Liver (tissue), 9 donors: ENCODE measurements around the gene PEX11G. TPM values are rescaled to one million over a fixed set of nuclear protein-coding genes. Genes with fewer than 3 reads are reported as not detected.
A peak's percentile ranks its signal among the peaks of the same experiment; 100 is the strongest.

Experiments
- DNase-seq: peaks from one replicate; pipeline ENCODE4 v3.0.0-alpha.2; 2017; ENCODE audit warnings: low spot score
- H3K27ac ChIP-seq, 2 donors: one replicate each; pipeline ENCODE4 v1.7.0; 2013; ENCODE audit warnings: inconsistent platforms in 2 of 2, low read length in 2 of 2, control low read depth in 1 of 2, low read depth in 1 of 2, mild to moderate bottlenecking in 1 of 2
- H3K27me3 ChIP-seq, 4 donors: one replicate each; pipeline versions ENCODE4 v1.6.1 to v1.7.0; 2013; ENCODE audit warnings: low read length in 3 of 4, inconsistent platforms in 1 of 4, mild to moderate bottlenecking in 1 of 4, moderate library complexity in 1 of 4; ENCODE audit not compliant: control insufficient read depth in 4 of 4, insufficient read depth in 4 of 4
- H3K36me3 ChIP-seq, 4 donors: one replicate each; pipeline versions ENCODE4 v1.6.1 to v1.7.0; 2013; ENCODE audit warnings: low read length in 3 of 4, mild to moderate bottlenecking in 3 of 4, low read depth in 1 of 4, moderate library complexity in 1 of 4; ENCODE audit not compliant: control insufficient read depth in 4 of 4, insufficient read depth in 3 of 4
- H3K4me1 ChIP-seq, 4 donors: one replicate each; pipeline versions ENCODE4 v1.6.1 to v1.7.0; 2013; ENCODE audit warnings: low read length in 3 of 4, mild to moderate bottlenecking in 3 of 4, moderate library complexity in 1 of 4; ENCODE audit not compliant: control insufficient read depth in 4 of 4, insufficient read depth in 4 of 4
- H3K4me3 ChIP-seq, 3 donors: one replicate each; pipeline versions ENCODE4 v1.6.1 to v1.7.0; 2013; ENCODE audit warnings: low read length in 3 of 3, control low read depth in 1 of 3, low read depth in 1 of 3, mild to moderate bottlenecking in 1 of 3
- H3K9ac ChIP-seq, 2 donors: one replicate each; pipeline ENCODE4 v1.7.0; 2013; ENCODE audit warnings: low read length in 2 of 2, mild to moderate bottlenecking in 2 of 2, moderate library complexity in 2 of 2, control low read depth in 1 of 2, low read depth in 1 of 2
- H3K9me3 ChIP-seq, 4 donors: one replicate each; pipeline versions ENCODE4 v1.6.1 to v1.7.0; 2013; ENCODE audit warnings: low read length in 3 of 4; ENCODE audit not compliant: control insufficient read depth in 4 of 4
- CTCF ChIP-seq: fragments of 150-350 bp; IDR thresholded peaks from 2 replicates; pipeline ENCODE4 v1.5.1; 2017; ENCODE audit warnings: improper control_type of control experiment, low read depth, low read length; ENCODE audit not compliant: missing input control
- EGR1 ChIP-seq, 2 donors: IDR thresholded peaks; 2 replicates each; pipeline ENCODE4 v1.6.1; 2016 to 2018; ENCODE audit warnings: antibody characterized with exemption in 2 of 2, low read depth in 2 of 2
- FOXA1 ChIP-seq: IDR thresholded peaks from 2 replicates; pipeline ENCODE4 v1.6.1; 2016; ENCODE audit warnings: antibody characterized with exemption
- FOXA2 ChIP-seq: IDR thresholded peaks from 2 replicates; pipeline ENCODE4 v1.6.1; 2016; ENCODE audit warnings: antibody characterized with exemption
- GABPA ChIP-seq, 2 donors: IDR thresholded peaks in 1 of 2; conservative IDR thresholded peaks in 1 of 2; 2 replicates each; pipeline ENCODE4 v1.6.1; 2016; ENCODE audit warnings: antibody characterized with exemption in 2 of 2, mild to moderate bottlenecking in 1 of 2, moderate library complexity in 1 of 2
- HNF4G ChIP-seq: IDR thresholded peaks from 2 replicates; pipeline ENCODE4 v1.6.1; 2016; ENCODE audit warnings: antibody characterized with exemption
- JUND ChIP-seq, 2 donors: IDR thresholded peaks; 2 replicates each; pipeline ENCODE4 v1.6.1; 2016; ENCODE audit warnings: antibody characterized with exemption in 2 of 2
- MAX ChIP-seq: IDR thresholded peaks from 2 replicates; pipeline ENCODE4 v1.6.1; 2016; ENCODE audit warnings: antibody characterized with exemption
- NR2F2 ChIP-seq: IDR thresholded peaks from 2 replicates; pipeline ENCODE4 v1.6.1; 2016; ENCODE audit warnings: antibody characterized with exemption
- RAD21 ChIP-seq, 2 donors: IDR thresholded peaks; 2 replicates each; pipeline ENCODE4 v1.6.1; 2016; ENCODE audit warnings: antibody characterized with exemption in 2 of 2, mild to moderate bottlenecking in 2 of 2
- RXRA ChIP-seq, 2 donors: IDR thresholded peaks; 2 replicates each; pipeline ENCODE4 v1.6.1; 2017 to 2018; ENCODE audit warnings: antibody characterized with exemption in 2 of 2, mild to moderate bottlenecking in 1 of 2
- SP1 ChIP-seq: IDR thresholded peaks from 2 replicates; pipeline ENCODE4 v1.6.1; 2018; ENCODE audit warnings: antibody characterized with exemption, mild to moderate bottlenecking
- TAF1 ChIP-seq: conservative IDR thresholded peaks from 2 replicates; pipeline ENCODE4 v1.6.1; 2016; ENCODE audit warnings: antibody characterized with exemption, mild to moderate bottlenecking
- YY1 ChIP-seq: IDR thresholded peaks from 2 replicates; pipeline ENCODE4 v1.6.1; 2016; ENCODE audit warnings: antibody characterized with exemption, mild to moderate bottlenecking
- WGBS: extraction: QIAGEN DNeasy Blood & Tissue Kit; methylation state at CpG from one replicate; pipeline ENCODE4 v1.1.7; 2013; 5-methylcytosine and 5-hydroxymethylcytosine counted together
- polyA plus RNA-seq, 2 donors: library from polyadenylated mRNA; stranded (reverse) in 1 of 2; unstranded in 1 of 2; fragments of 200-250 nt in 1 of 2; fragments of >200 nt in 1 of 2; fragmentation: Nextera tagmentation in 1 of 2; extraction: Ambion mirVana in 1 of 2; gene quantifications; one replicate each; pipeline versions ENCODE4 v1.2.1 to v1.2.3, GENCODE V29; 2013 to 2015
- total RNA-seq, 2 donors: library from RNA; depleted of rRNA; stranded (reverse); fragments of >200 nt; gene quantifications; one replicate each; pipeline ENCODE4 v1.2.3, GENCODE V29; 2014
- donor health status: healthy.
- donor health status: healthy.
- donor health status: healthy.
- donor health status: healthy.
- donor health status: healthy.

Gene PEX11G
- total and polyA plus RNA-seq, 4 donors, result 1.9 to 10.9 (median 8.2) TPM

GRCh38 chr19:7502552-7502951 is 13.7 kb upstream of the PEX11G start:
- WGBS, result 44% methylated on average over 2 of the region's 2 CpGs

GRCh38 chr19:7500811-7501450 is 12.1 kb upstream of the PEX11G start:
- peak overlapping the region in 2 of 3 donors; percentile 44 to 57 for H3K4me3 ChIP-seq
- TF ChIP-seq JUND (IDR thresholded peaks at IDR 0.05) (no peak), CTCF (peak; percentile 1), RXRA (IDR thresholded peaks at IDR 0.05) (no peak)
- H3K27ac ChIP-seq, result no peak overlapping the region
- H3K27me3 ChIP-seq, result no peaks in the 10 kb centered on the region
- no peaks in the 10 kb centered on the region for H3K36me3 ChIP-seq
- peaks cover 8 to 12% (median 9%) of the 10 kb centered on the region in 4 donors for H3K4me1 ChIP-seq
- peak; percentile 55 for DNase-seq
- 5% methylated on average over 93 of the region's 93 CpGs for WGBS
- no peak overlapping the region for H3K9ac ChIP-seq
- no peaks in the 10 kb centered on the region for H3K9me3 ChIP-seq

More at GRCh38 chr19:7502552-7502951, 13.7 kb upstream of the PEX11G start:
- Histone ChIP-seq H3K27me3 (no peaks in the 10 kb centered on the region), H3K9me3 (no peaks in the 10 kb centered on the region), H3K36me3 (no peaks in the 10 kb centered on the region), H3K9ac (no peak overlapping the region), H3K27ac (no peak overlapping the region), H3K4me1 (peaks cover 8 to 12% (median 9%) of the 10 kb centered on the region in 4 donors), H3K4me3 (no peak overlapping the region)
- no peak for DNase-seq
- TF ChIP-seq CTCF, result no peak
- TF ChIP-seq YY1, result no peak
- TF ChIP-seq SP1, result no peak
- no peak for TF ChIP-seq FOXA2
- no peak for TF ChIP-seq TAF1
- no peak for TF ChIP-seq NR2F2

- H3K36me3 ChIP-seq, result no peaks in the 10 kb centered on the region
- TF ChIP-seq RXRA (IDR thresholded peaks at IDR 0.05), result no peak
- TF ChIP-seq NR2F2, result no peak
- TF ChIP-seq HNF4G, result no peak
- TF ChIP-seq YY1, result no peak
- TF ChIP-seq GABPA (IDR thresholded peaks at IDR 0.05 in 1 of 2, conservative IDR thresholded peaks at IDR 0.05 in 1 of 2), result no peak
- no peak for TF ChIP-seq EGR1 (IDR thresholded peaks at IDR 0.05; ENCODE audit: low read depth in 2 of 2)
- TF ChIP-seq RAD21 (IDR thresholded peaks at IDR 0.05), result peak in 1 of 2 donors; percentile 26
- peak; percentile 20 for TF ChIP-seq CTCF
- no peak for TF ChIP-seq FOXA1
- no peak for TF ChIP-seq MAX
- H3K4me1 ChIP-seq, result peaks cover 8 to 21% (median 18%) of the 10 kb centered on the region in 4 donors
- no peak overlapping the region for H3K27ac ChIP-seq
- no peak overlapping the region for H3K4me3 ChIP-seq
- no peak for DNase-seq
- WGBS, result 67% methylated on average over 7 of the region's 7 CpGs
- H3K9me3 ChIP-seq, result no peaks in the 10 kb centered on the region
- H3K27me3 ChIP-seq, result no peaks in the 10 kb centered on the region
- H3K9ac ChIP-seq, result no peak overlapping the region
Measured at GRCh38 chr19:7497292-7497691, 8.5 kb upstream of the PEX11G start.
